Smooth muscle cell (in vitro differentiated cells): Measurements from ENCODE around the gene USP14. TPM values are rescaled to one million over a fixed set of nuclear protein-coding genes. Genes with fewer than 3 reads are reported as not detected.
A peak's percentile ranks its signal among the peaks of the same experiment; 100 is the strongest.
"Not testable (repeated sequence)": the region's sequence is repeated elsewhere in the genome, so short reads cannot be mapped to it uniquely, and the experiment has no call there.

Experiments
- DNase-seq: peaks from one replicate; lab custom pipeline; 2025; ENCODE audit not compliant: unreplicated experiment; lab: John Stamatoyannopoulos, UW
- H2AFZ ChIP-seq: fragments of 200-600 bp; sonication (generic); 2 replicates; pipeline ENCODE4 v1.6.0; 2016; ENCODE audit warnings: antibody characterized with exemption, low read depth, mild to moderate bottlenecking
- H3F3A ChIP-seq: fragments of 200-600 bp; sonication (generic); 2 replicates; pipeline ENCODE4 v1.6.0; 2017; ENCODE audit warnings: antibody characterized with exemption, low read depth
- H3K27ac ChIP-seq: fragments of 200-600 bp; sonication (generic); 2 replicates; pipeline ENCODE4 v1.5.1; 2016; ENCODE audit warnings: low read depth, mild to moderate bottlenecking
- H3K27me3 ChIP-seq: fragments of 200-600 bp; sonication (generic); 2 replicates; pipeline ENCODE4 v1.6.1; 2016; ENCODE audit warnings: low read depth, mild to moderate bottlenecking
- H3K36me3 ChIP-seq: fragments of 200-600 bp; sonication (generic); 2 replicates; pipeline ENCODE4 v1.5.1; 2016; ENCODE audit warnings: low read depth
- H3K4me1 ChIP-seq: fragments of 200-600 bp; sonication (generic); 2 replicates; pipeline ENCODE4 v1.5.1; 2016; ENCODE audit warnings: low read depth
- H3K4me2 ChIP-seq: fragments of 200-600 bp; sonication (generic); 2 replicates; pipeline ENCODE4 v1.6.0; 2016; ENCODE audit warnings: mild to moderate bottlenecking
- H3K4me3 ChIP-seq: fragments of 200-600 bp; sonication (generic); 2 replicates; pipeline ENCODE4 v1.5.1; 2016; ENCODE audit warnings: mild to moderate bottlenecking
- H3K79me2 ChIP-seq: fragments of 200-600 bp; sonication (generic); 2 replicates; pipeline ENCODE4 v1.6.0; 2016; ENCODE audit warnings: low read depth, mild to moderate bottlenecking
- H3K9ac ChIP-seq: fragments of 200-600 bp; sonication (generic); 2 replicates; pipeline ENCODE4 v1.6.0; 2016; ENCODE audit warnings: low read depth
- H3K9me3 ChIP-seq: fragments of 200-600 bp; sonication (generic); replicated peaks from 2 replicates; pipeline ENCODE4 v1.5.1; 2016; ENCODE audit warnings: low read depth
- H4K20me1 ChIP-seq: fragments of 200-600 bp; sonication (generic); 2 replicates; pipeline ENCODE4 v1.6.0; 2016; ENCODE audit warnings: low read depth
- WGBS: methylation state at CpG from one replicate; pipeline ENCODE4 v1.1.7; 2016; ENCODE audit warnings: low lambda C conversion rate; 5-methylcytosine and 5-hydroxymethylcytosine counted together
- polyA plus RNA-seq: library from polyadenylated mRNA; unstranded; fragments of >200 nt; fragmentation: Nextera tagmentation; extraction: Ambion mirVana; gene quantifications from 2 replicates; pipeline ENCODE4 v1.2.1, GENCODE V29; 2016
- total RNA-seq: library from RNA; depleted of rRNA; stranded (reverse); fragments of >200 nt; gene quantifications from 2 replicates; pipeline ENCODE4 v1.2.3, GENCODE V29; 2014
- TF ChIP-seq, protein P1 (sequence below): fragments of 200-600 bp; sonication (generic); IDR thresholded peaks from 2 replicates; pipeline ENCODE4 v1.5.1; 2017; ENCODE audit warnings: borderline replicate concordance, mild to moderate bottlenecking, antibody characterized with exemption; ENCODE audit not compliant: insufficient read depth, poor library complexity, severe bottlenecking

Gene USP14
- total RNA-seq: 36.5 and 38.5 TPM in 2 replicates
- polyA plus RNA-seq: 49.0 and 56.8 TPM in 2 replicates

DNA sequence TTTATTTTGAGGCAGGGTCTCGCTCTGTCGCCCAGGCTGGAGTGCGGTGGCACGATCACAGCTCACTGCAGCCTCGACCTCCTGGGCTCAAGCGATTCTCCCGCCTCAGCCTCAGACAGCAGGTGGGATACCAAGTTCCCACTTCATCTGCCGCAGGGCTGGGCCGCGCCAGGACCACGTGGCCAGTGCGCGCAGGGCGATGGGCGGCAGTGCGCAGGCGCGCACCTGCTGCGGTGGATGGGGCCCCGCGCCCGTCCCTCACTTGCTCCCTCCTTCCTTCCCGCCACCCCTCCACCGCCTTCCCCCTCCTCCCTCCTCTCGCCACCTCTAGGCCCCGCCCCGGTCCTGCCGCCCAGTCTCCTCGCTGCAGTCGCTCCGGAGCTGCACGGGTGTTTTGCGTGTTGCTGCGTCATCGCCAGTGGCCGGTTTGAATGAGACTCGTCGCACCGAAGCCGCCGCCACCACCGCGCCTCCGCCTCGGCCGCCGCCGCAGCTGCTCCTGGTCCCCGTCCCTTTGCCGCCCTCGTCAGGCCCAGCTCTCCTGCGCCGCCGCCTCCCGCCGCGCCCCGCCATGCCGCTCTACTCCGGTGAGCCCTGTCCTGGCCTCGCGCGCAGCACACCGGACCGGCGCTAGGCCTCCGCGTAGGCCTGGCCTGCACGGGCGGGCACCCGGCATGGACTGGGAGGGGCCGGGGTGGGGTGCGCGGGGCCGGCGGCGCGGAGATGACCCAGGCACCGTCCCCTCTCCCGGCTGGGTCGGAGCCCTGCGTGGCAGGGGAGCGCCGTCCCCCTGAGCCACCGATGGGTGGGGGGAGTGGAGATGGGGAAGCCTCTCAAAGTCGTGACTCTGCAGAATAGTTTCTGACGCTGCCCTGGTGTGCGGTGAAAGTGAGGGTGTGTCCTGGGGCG is at the start of gene USP14:
TSS of gene USP14 (plus strand) at position 430 of the 909 bp plus-strand sequence. CDS start at position 572, 142 bp downstream.
- Histone ChIP-seq H3K4me3 (peak within 1 kb of the TSS; percentile 92), H3K9me3 (no peaks in the 10 kb centered on the region), H3K79me2 (peaks cover 48% of the 10 kb centered on the region), H3K9ac (peak within 1 kb of the TSS; percentile 94), H3K27ac (peak within 1 kb of the TSS; percentile 71), H3K27me3 (no peaks in the 10 kb centered on the region), H3F3A (peaks cover 3% of the 10 kb centered on the region), H4K20me1 (peaks cover 42% of the 10 kb centered on the region), H3K4me2 (peak within 1 kb of the TSS; percentile 90), H2AFZ (peak within 1 kb of the TSS; percentile 86), H3K4me1 (peaks cover 8% of the 10 kb centered on the region), H3K36me3 (no peaks in the 10 kb centered on the region)
- peak; percentile 84 for DNase-seq
- TF ChIP-seq, protein P1, sequence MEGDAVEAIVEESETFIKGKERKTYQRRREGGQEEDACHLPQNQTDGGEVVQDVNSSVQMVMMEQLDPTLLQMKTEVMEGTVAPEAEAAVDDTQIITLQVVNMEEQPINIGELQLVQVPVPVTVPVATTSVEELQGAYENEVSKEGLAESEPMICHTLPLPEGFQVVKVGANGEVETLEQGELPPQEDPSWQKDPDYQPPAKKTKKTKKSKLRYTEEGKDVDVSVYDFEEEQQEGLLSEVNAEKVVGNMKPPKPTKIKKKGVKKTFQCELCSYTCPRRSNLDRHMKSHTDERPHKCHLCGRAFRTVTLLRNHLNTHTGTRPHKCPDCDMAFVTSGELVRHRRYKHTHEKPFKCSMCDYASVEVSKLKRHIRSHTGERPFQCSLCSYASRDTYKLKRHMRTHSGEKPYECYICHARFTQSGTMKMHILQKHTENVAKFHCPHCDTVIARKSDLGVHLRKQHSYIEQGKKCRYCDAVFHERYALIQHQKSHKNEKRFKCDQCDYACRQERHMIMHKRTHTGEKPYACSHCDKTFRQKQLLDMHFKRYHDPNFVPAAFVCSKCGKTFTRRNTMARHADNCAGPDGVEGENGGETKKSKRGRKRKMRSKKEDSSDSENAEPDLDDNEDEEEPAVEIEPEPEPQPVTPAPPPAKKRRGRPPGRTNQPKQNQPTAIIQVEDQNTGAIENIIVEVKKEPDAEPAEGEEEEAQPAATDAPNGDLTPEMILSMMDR: no peak
- WGBS: 3% methylated on average over 71 of the region's 89 CpGs

DNA sequence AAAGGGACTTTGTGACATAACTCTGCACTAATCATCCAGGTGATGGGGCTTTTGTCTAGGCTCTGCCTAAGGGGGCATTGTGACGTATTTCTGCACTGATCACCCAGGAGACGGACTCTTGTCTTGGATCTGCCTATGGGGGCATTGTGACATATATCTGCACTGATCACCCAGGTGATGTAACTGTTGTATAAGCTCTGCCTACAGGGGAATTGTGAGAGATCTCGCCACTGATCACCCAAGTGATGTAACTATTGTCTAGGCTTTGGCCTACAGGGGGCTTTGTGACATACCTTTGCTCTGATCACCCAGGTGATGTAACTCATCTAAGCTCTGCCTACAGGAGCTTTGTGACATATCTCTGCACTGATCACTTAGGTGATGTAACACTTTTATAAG is 49.7 kb upstream of the USP14 start:
- not testable (repeated sequence) for H3K27me3 ChIP-seq, H2AFZ ChIP-seq, H3K4me1 ChIP-seq, H3K36me3 ChIP-seq, H3K79me2 ChIP-seq, H3F3A ChIP-seq, H3K27ac ChIP-seq, H3K9me3 ChIP-seq, H3K4me2 ChIP-seq, H4K20me1 ChIP-seq, H3K9ac ChIP-seq, H3K4me3 ChIP-seq, DNase-seq
- WGBS: 33% methylated on average over 2 of the region's 3 CpGs

DNA sequence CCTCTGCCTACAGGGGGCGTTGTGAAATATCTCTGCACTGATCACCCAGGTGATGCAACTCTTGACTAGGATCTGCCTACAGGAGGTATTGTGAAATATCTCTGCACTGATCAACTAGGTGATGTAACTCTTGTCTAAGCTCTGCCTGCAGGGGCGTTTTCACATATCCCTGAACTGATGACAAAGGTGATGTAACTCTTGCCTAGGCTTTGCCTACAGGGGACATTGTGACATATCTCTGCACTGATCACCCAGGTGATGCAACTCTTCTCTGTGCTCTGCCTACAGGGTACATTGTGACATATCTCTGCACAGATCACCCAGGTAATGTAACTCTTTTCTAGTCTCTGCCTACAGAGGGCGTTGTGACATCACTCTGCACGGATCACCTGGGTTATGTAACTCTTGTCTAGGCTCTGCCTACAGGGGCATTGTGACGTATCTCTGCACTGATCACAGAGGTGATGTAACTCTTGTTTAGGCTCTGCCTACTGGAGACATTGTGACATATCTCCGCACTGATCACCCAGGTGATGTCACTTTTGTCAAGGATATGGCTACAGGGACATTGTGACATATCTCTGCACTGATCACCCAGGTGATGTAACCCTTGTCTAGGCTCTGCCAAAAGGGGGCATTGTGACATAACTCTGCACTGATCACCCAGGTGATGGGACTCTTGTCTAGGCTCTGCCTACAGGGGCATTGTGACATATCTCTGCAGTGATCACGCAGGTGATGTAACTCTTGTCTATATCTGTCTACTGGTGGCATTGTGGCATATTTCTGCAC is 49.0 kb upstream of the USP14 start:
- H2AFZ ChIP-seq, H3K9ac ChIP-seq, DNase-seq, H3K9me3 ChIP-seq, H3K27me3 ChIP-seq, H3F3A ChIP-seq, H3K4me1 ChIP-seq, H3K27ac ChIP-seq, H3K36me3 ChIP-seq, H3K4me2 ChIP-seq, H3K79me2 ChIP-seq, H3K4me3 ChIP-seq, H4K20me1 ChIP-seq: not testable (repeated sequence)
- WGBS: 41% methylated on average over 7 of the region's 7 CpGs

DNA sequence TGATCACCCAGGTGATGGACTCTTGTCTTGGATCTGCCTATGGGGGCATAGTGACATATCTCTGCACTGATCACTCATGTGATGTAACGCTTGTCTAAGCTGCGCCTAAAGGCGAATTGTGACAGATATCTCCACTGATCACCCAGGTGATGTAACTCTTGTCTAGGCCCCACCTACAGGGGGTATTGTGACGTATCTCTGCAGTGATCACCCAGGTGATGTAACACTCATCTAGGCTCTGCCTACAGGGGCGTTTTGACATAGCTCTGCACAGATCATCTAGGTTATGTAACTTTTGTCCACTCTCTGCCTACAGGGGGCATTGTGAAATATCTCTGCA is 48.5 kb upstream of the USP14 start:
- not testable (repeated sequence) for DNase-seq

DNA sequence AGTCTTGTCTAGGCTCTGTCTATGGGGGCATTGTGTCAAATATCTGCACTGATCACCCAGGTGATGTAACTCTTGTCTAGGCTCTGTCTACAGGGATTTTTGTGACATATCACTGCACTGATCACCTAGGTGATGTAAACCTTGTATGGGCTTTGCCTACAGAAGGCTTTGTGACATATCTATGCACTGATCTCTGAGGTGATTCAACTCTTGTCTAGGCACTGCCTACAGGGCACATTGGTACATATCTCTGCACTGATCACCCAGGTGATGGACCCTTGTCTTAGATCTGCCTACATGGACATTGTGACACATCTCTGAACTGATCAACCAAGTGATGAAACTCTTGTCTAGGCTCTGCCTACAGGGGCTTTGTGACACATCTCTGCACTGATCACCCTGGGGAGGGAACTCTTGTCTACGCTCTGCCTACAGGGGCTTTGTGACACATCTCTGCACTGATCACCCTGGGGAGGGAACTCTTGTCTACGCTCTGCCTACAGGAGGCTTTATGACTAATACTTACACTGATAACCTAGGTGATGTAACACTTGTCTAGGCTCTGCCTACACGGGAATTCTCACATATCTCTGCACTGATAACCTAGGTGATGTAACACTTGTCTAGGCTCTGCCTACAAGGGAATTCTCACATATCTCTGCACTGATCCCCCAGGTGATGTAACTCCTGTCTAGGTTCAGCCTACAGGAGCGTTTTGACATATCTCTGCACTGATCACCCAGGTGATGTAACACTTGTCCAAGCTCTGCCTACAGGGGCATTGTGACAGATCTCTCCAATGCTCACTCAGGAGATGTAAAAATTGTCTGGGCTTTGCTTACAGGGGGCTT is 47.8 kb upstream of the USP14 start:
- H3K27ac ChIP-seq: peak overlapping the region; percentile 23
- not testable (repeated sequence) for H3K4me3 ChIP-seq, H4K20me1 ChIP-seq, H3K4me1 ChIP-seq, DNase-seq, H2AFZ ChIP-seq, H3K9ac ChIP-seq, H3K4me2 ChIP-seq, H3K27me3 ChIP-seq, H3F3A ChIP-seq, H3K9me3 ChIP-seq, H3K36me3 ChIP-seq, H3K79me2 ChIP-seq
- 53% methylated on average over 4 of the region's 4 CpGs for WGBS

More for the DNA sequence above, 48.5 kb upstream of the USP14 start:
- H3K4me2 ChIP-seq, H3K4me3 ChIP-seq, H3K27me3 ChIP-seq, H3K79me2 ChIP-seq, H3F3A ChIP-seq, H3K9ac ChIP-seq, H3K9me3 ChIP-seq, H3K27ac ChIP-seq, H3K4me1 ChIP-seq, H3K36me3 ChIP-seq, H4K20me1 ChIP-seq, H2AFZ ChIP-seq: not testable (repeated sequence)
- whole genome bisulfite sequencing: 54% methylated on average over 5 of the region's 5 CpGs
